HepG2 (cell line): ENCODE measurements around the gene C20orf202. TPM values are rescaled to one million over a fixed set of nuclear protein-coding genes. Genes with fewer than 3 reads are reported as not detected.

Experiments used
- GATAD2A ChIP-seq: IDR thresholded peaks from 2 replicates; pipeline ENCODE4 v1.6.1; 2016
- KDM5B ChIP-seq: sonication (generic); formaldehyde crosslinking; IDR thresholded peaks from 2 replicates; pipeline ENCODE4 v1.4.0; 2020; ENCODE audit warnings: missing genetic modification reagents, mild to moderate bottlenecking, borderline replicate concordance
- MAFG ChIP-seq: sonication (generic); formaldehyde crosslinking; IDR thresholded peaks from 2 replicates; pipeline ENCODE4 v1.5.1; 2020; ENCODE audit warnings: mild to moderate bottlenecking, missing genetic modification reagents
- MYC ChIP-seq: sonication (generic); formaldehyde crosslinking; IDR thresholded peaks from 2 replicates; pipeline ENCODE4 v1.9.0; 2021; ENCODE audit warnings: missing genetic modification reagents, borderline replicate concordance
- RBM39 ChIP-seq: fragments of 200-400 bp; formaldehyde crosslinking; IDR thresholded peaks from one replicate; pipeline ENCODE4 v1.6.1; 2018; ENCODE audit warnings: antibody characterized with exemption, mild to moderate bottlenecking, low read depth, low read length; ENCODE audit not compliant: poor library complexity, severe bottlenecking
- REPIN1 ChIP-seq: sonication (generic); formaldehyde crosslinking; IDR thresholded peaks from 2 replicates; pipeline ENCODE4 v1.8.0; 2022; ENCODE audit warnings: missing genetic modification reagents, low read depth, mild to moderate bottlenecking, borderline replicate concordance
- SMAD3 ChIP-seq: sonication (generic); formaldehyde crosslinking; IDR thresholded peaks from 2 replicates; pipeline ENCODE4 v1.4.0; 2020; ENCODE audit warnings: missing genetic modification reagents
- SMARCC2 ChIP-seq: fragments of 450-650 bp; IDR thresholded peaks from 2 replicates; pipeline ENCODE4 v1.6.1; 2017; ENCODE audit warnings: antibody characterized with exemption, mild to moderate bottlenecking
- SP2 ChIP-seq: sonication (generic); formaldehyde crosslinking; IDR thresholded peaks from 2 replicates; pipeline ENCODE4 v1.5.1; 2020; ENCODE audit warnings: mild to moderate bottlenecking, missing genetic modification reagents
- ZMYM4 ChIP-seq: sonication (generic); formaldehyde crosslinking; IDR thresholded peaks from 2 replicates; pipeline ENCODE4 v1.8.1; 2023; ENCODE audit warnings: mild to moderate bottlenecking, missing genetic modification reagents
- ZNF292 ChIP-seq: sonication (generic); formaldehyde crosslinking; IDR thresholded peaks from 2 replicates; pipeline ENCODE4 v1.8.1; 2022; ENCODE audit warnings: mild to moderate bottlenecking, low read depth, missing genetic modification reagents, borderline replicate concordance
- ZNF512B ChIP-seq: sonication (generic); formaldehyde crosslinking; IDR thresholded peaks from 2 replicates; pipeline ENCODE4 v1.5.1; 2020; ENCODE audit warnings: missing genetic modification reagents, mild to moderate bottlenecking, borderline replicate concordance
- ZNF616 ChIP-seq: sonication (generic); formaldehyde crosslinking; IDR thresholded peaks from 2 replicates; pipeline ENCODE4 v1.5.0; 2020; ENCODE audit warnings: low read depth, mild to moderate bottlenecking, missing genetic modification reagents
- ZNF644 ChIP-seq: IDR thresholded peaks from 2 replicates; pipeline ENCODE4 v1.6.1; 2016; ENCODE audit warnings: low read depth
- ZNF800 ChIP-seq: sonication (generic); formaldehyde crosslinking; IDR thresholded peaks from 2 replicates; pipeline ENCODE4 v1.4.0; 2020; ENCODE audit warnings: missing genetic modification reagents
- polyA plus RNA-seq, 8 experiments: library from polyadenylated mRNA; depleted of rRNA in 3 of 8; stranded (reverse) in 7 of 8; unstranded in 1 of 8; fragments of >200 nt; fragmentation: Illumina TruSeq in 4 of 8; extraction: Trizol in 4 of 8; gene quantifications; 2 replicates each; pipeline versions ENCODE4 v1.2.1 to v1.2.3, GENCODE V29; 2011 to 2016; ENCODE audit warnings: low read depth in 4 of 8, missing spikeins in 1 of 8, mixed read lengths in 1 of 8; ENCODE audit not compliant: insufficient read depth in 1 of 8
- total RNA-seq, 5 experiments: library from RNA; depleted of rRNA; stranded (reverse); fragments of >200 nt; fragmentation: Illumina TruSeq; extraction: Trizol; gene quantifications; 2 replicates each; pipeline ENCODE4 v1.2.3, GENCODE V29; 2016; ENCODE audit warnings: low read depth in 1 of 5
- TF ChIP-seq, protein P1 (sequence below): sonication (generic); formaldehyde crosslinking; IDR thresholded peaks from 2 replicates; pipeline ENCODE4 v1.4.0; 2020; ENCODE audit warnings: missing genetic modification reagents, borderline replicate concordance
- TF ChIP-seq, protein P2 (sequence below): sonication (generic); formaldehyde crosslinking; IDR thresholded peaks from 2 replicates; pipeline ENCODE4 v1.9.0; 2021; ENCODE audit warnings: missing genetic modification reagents, mild to moderate bottlenecking, borderline replicate concordance
- TF ChIP-seq, protein P3 (sequence below): sonication (generic); formaldehyde crosslinking; IDR thresholded peaks from 2 replicates; pipeline ENCODE4 v1.5.0; 2020; ENCODE audit warnings: mild to moderate bottlenecking, missing genetic modification reagents, moderate library complexity

C20orf202 gene
- total and polyA plus RNA-seq, 2 of the 13 experiments (the other 11 are each of a cell fraction or from before 2014, with no cell fraction given): 0.20 to 1.2 TPM

DNA sequence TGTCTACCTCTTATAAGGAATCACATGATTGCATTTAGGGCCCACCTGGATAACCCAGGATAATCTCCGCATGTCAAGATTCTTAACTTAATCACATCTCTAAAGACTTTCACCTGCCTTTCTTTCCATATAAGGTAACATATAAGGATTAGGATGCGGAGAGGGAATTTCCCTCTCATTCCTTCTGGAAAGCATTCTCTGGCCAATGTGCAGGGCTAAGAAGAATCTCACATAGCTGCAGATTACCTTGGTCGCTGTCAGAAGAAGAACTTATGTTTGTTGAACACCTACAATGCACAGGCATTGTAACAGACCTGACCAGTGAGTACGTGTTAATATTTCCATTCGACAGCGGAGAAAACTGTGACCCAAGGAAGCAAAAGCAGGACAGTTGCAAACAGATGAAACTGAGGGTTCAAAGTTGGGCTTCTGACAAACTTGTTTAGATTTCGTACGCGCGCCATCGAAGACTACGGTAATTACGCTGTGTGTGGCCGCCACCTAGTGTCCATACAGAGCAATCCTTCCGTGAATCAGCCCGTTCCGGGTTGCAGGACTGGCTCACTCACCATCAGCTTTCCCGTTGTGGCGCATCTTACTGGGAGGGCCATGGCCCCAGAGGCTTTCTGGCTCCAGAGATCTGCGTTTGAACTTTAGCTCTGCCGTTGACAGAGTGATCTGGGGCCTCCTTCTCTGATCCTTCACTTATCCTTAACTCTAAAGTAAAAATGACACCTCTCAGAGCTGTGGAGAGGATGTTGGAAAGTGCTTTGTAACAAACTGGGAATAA, 9.5 kb downstream of the C20orf202 start (continued):
- TF ChIP-seq, protein P1, sequence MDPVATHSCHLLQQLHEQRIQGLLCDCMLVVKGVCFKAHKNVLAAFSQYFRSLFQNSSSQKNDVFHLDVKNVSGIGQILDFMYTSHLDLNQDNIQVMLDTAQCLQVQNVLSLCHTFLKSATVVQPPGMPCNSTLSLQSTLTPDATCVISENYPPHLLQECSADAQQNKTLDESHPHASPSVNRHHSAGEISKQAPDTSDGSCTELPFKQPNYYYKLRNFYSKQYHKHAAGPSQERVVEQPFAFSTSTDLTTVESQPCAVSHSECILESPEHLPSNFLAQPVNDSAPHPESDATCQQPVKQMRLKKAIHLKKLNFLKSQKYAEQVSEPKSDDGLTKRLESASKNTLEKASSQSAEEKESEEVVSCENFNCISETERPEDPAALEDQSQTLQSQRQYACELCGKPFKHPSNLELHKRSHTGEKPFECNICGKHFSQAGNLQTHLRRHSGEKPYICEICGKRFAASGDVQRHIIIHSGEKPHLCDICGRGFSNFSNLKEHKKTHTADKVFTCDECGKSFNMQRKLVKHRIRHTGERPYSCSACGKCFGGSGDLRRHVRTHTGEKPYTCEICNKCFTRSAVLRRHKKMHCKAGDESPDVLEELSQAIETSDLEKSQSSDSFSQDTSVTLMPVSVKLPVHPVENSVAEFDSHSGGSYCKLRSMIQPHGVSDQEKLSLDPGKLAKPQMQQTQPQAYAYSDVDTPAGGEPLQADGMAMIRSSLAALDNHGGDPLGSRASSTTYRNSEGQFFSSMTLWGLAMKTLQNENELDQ (CRISPR knock-in tag): peak; percentile 55; the same call in 1 of the 2 replicates
- no peak for TF ChIP-seq MAFG (CRISPR knock-in tag)
- TF ChIP-seq GATAD2A (CRISPR knock-in tag): peak; percentile 61
- TF ChIP-seq REPIN1: peak; percentile 90; the same call in 1 of the 2 replicates
- TF ChIP-seq, protein P2, sequence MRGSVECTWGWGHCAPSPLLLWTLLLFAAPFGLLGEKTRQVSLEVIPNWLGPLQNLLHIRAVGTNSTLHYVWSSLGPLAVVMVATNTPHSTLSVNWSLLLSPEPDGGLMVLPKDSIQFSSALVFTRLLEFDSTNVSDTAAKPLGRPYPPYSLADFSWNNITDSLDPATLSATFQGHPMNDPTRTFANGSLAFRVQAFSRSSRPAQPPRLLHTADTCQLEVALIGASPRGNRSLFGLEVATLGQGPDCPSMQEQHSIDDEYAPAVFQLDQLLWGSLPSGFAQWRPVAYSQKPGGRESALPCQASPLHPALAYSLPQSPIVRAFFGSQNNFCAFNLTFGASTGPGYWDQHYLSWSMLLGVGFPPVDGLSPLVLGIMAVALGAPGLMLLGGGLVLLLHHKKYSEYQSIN (CRISPR knock-in tag): no peak
- TF ChIP-seq ZNF616 (CRISPR knock-in tag): no peak
- TF ChIP-seq KDM5B (CRISPR knock-in tag): no peak
- TF ChIP-seq SMARCC2: no peak
- peak; percentile 66; the same call in 1 of the 2 replicates for TF ChIP-seq ZMYM4 (CRISPR knock-in tag)
- peak; percentile 28; the same call in 1 of the 2 replicates for TF ChIP-seq ZNF644 (CRISPR knock-in tag)
- TF ChIP-seq SMAD3 (CRISPR knock-in tag): 0 out of 2 replicates have a peak, but pooled peaks have one; percentile 69
- no peak; the same call in 1 of the 2 replicates for TF ChIP-seq MYC (CRISPR knock-in tag)
- no peak for TF ChIP-seq RBM39
- peak; percentile 63; the same call in 1 of the 2 replicates for TF ChIP-seq ZNF800 (CRISPR knock-in tag)
- TF ChIP-seq, protein P3, sequence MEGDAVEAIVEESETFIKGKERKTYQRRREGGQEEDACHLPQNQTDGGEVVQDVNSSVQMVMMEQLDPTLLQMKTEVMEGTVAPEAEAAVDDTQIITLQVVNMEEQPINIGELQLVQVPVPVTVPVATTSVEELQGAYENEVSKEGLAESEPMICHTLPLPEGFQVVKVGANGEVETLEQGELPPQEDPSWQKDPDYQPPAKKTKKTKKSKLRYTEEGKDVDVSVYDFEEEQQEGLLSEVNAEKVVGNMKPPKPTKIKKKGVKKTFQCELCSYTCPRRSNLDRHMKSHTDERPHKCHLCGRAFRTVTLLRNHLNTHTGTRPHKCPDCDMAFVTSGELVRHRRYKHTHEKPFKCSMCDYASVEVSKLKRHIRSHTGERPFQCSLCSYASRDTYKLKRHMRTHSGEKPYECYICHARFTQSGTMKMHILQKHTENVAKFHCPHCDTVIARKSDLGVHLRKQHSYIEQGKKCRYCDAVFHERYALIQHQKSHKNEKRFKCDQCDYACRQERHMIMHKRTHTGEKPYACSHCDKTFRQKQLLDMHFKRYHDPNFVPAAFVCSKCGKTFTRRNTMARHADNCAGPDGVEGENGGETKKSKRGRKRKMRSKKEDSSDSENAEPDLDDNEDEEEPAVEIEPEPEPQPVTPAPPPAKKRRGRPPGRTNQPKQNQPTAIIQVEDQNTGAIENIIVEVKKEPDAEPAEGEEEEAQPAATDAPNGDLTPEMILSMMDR (CRISPR knock-in tag): peak; percentile 99
- TF ChIP-seq ZNF512B (CRISPR knock-in tag): peak; percentile 94; the same call in 1 of the 2 replicates
- no peak for TF ChIP-seq SP2 (CRISPR knock-in tag)
- TF ChIP-seq ZNF292 (CRISPR knock-in tag): 0 out of 2 replicates have a peak, but pooled peaks have one; percentile 11
